ENCODE results near the gene THSD4.

DNA sequence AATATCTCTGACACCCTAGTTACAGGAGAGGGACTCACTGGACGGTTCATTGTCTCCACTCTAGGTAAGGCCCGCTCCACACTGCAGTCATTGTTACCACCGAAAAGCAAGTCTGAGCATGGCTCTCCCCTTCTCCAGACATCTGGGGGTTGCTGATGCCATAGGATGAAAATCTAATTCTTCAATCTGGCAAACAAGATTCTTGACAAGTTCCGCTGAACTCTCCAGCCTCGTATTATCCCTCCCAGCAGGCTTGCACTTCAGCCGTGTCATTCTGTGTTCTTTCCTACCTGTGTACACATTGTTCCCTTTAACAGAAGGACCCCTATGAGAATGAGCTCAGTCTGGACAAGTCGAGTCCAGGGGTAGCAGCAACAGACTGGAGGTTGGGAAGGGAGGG is 542.8 kb downstream of the THSD4 start:
- TF ChIP-seq, protein P1, sequence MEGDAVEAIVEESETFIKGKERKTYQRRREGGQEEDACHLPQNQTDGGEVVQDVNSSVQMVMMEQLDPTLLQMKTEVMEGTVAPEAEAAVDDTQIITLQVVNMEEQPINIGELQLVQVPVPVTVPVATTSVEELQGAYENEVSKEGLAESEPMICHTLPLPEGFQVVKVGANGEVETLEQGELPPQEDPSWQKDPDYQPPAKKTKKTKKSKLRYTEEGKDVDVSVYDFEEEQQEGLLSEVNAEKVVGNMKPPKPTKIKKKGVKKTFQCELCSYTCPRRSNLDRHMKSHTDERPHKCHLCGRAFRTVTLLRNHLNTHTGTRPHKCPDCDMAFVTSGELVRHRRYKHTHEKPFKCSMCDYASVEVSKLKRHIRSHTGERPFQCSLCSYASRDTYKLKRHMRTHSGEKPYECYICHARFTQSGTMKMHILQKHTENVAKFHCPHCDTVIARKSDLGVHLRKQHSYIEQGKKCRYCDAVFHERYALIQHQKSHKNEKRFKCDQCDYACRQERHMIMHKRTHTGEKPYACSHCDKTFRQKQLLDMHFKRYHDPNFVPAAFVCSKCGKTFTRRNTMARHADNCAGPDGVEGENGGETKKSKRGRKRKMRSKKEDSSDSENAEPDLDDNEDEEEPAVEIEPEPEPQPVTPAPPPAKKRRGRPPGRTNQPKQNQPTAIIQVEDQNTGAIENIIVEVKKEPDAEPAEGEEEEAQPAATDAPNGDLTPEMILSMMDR (IDR thresholded peaks at IDR 0.05; ENCODE audit: poor library complexity, severe bottlenecking), result no peak
- TF ChIP-seq EP300 (conservative IDR thresholded peaks at IDR 0.05; ENCODE audit: poor library complexity, severe bottlenecking) (no peak), REST (IDR thresholded peaks at IDR 0.05; ENCODE audit: borderline replicate concordance) (no peak), TAF1 (IDR thresholded peaks at IDR 0.05; ENCODE audit: low read depth) (no peak), EZH2 (IDR thresholded peaks at IDR 0.05; ENCODE audit: borderline replicate concordance, insufficient read depth, low read length, poor library complexity, severe bottlenecking) (no peak), MXI1 (conservative IDR thresholded peaks at IDR 0.05; ENCODE audit: poor library complexity, severe bottlenecking) (no peak)

All from neural cell (in vitro differentiated cells).